ENCODE data around the gene ROR2. TPM values are rescaled to one million over a fixed set of nuclear protein-coding genes. Genes with fewer than 3 reads are reported as not detected.

Gene ROR2
- total RNA-seq (2014; rRNA removed; shearing (Covaris generic)), result 0.15 TPM in 1 of 2 replicates, not detected in the other

GRCh38 chr9:91949946-91950664 is at the start of gene ROR2:
TSS of gene ROR2 (minus strand) at chr9:91950228.

Small RNA genes lying within 50 kb of the gene (small RNA-seq; reads per million reads assigned to genes)
- not detected for gene MIR3910-1

Other genes with a start within 250 kb of the ROR2 start
- gene SPTLC1, start 165.2 kb upstream of the ROR2 start, total RNA-seq (2014; rRNA removed; shearing (Covaris generic)), result 62.0 and 63.1 TPM in 2 replicates

Measured in A375 (cell line).